HUDEP-2 (cell line): ENCODE data around the gene MLPH.

Experiments used
- DNase-seq, 76 experiments: peaks; one replicate each; lab custom pipeline; 2025; ENCODE audit not compliant: unreplicated experiment in 76 of 76; lab: John Stamatoyannopoulos, UW

Gene MLPH

DNA sequence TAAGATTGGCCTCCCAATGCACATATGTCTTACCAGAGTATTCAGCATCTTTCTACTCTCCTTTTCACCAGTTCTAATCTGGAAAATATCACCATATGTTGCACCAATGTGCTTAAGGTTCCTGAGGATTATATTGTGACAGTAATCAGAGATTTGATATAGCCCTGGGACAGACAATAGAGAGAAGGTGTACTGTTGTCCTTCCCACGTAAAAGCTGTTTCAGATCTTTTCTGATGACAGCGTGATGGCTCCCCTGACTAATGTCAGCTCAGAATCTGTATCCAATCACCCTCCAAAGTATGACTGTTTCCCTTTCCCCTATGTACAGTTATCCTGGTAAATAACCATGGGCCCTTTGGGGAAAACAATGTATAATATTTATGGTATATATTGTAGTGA lies 9.0 kb upstream of the MLPH start:
- no peak for DNase-seq

DNA sequence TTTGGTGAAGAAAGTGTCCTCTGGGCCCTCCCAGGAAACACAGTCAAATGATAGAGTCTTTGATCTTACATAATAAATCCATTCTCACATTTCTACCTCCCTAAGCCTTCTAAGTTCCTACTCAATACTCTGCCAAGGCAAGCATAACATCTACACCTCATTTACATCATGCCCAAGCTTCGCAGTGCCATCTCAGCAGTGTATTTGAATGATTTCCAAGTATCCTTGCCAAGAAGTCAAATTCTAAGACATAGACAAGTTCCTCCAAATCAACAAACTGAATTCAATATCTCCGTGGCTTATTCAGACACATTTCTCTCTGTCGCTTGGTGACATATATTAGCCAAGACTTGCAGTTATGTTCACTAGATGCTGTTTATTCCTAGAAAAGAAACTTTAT lies 8.1 kb upstream of the MLPH start:
- no peak for DNase-seq

DNA sequence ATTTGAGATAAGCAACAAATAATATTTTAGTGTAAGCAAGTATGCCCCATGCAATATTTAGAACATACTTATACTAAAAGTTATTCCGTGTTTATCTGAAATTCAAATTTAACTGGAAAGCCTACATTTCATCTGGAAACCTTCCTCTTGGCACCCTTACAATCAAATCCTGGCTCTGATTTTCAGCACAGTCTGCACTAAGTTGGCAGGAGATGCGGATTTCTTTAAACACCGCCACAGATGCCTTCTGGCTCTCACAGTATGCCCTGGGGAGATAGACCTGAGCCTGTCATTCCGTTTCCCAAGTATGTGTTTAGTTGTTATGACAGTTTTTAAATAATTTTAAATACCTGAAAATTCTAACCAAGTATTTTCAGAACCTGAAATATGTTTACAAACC lies 7.3 kb upstream of the MLPH start:
- no peak for DNase-seq

DNA sequence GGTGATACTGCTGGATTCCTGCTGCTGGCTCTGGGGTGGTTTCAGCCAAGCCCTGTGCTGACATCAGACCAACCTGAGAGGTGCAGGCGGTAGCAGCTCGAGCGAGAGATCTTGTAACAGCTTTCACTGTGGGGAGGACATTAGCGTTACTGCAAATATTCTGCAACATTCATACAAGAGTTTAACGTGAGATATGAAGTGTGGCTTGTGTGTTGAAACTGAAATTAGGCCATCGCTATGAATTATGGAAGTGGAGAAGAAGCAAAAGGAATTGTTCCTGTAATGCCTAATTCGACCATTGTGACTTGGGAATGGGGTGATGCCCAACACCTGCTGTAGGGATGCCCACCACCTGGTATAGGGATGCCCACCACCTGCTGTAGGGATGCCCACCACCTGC lies 6.5 kb upstream of the MLPH start:
- no peak for DNase-seq

DNA sequence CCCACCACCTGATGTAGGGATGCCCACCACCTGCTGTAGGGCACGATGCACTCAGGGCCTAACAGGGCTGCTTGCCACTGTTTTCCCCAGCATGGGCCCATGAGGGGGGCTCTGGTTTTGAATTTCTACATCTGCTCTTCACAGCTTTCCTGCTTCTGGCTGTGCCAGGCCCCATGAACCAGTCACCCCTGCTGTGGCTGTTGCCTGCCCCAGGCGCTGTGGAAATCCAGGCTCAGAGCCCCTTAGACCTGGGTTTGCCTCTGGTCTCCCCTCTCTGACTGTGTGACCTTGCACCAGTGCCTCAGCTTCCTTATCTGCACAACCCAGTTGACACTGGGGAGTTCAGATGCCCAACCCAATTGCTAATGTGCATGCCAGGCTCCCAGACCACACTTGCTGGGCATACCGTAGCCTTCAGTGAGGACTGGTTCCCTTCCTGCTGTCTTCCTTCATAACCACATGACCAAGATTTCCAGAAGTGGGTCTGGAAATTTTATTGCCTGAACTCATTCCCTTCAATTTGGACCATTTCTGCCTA lies 6.0 kb upstream of the MLPH start:
- DNase-seq, result peak in 1 of 76 experiments; percentile 6

DNA sequence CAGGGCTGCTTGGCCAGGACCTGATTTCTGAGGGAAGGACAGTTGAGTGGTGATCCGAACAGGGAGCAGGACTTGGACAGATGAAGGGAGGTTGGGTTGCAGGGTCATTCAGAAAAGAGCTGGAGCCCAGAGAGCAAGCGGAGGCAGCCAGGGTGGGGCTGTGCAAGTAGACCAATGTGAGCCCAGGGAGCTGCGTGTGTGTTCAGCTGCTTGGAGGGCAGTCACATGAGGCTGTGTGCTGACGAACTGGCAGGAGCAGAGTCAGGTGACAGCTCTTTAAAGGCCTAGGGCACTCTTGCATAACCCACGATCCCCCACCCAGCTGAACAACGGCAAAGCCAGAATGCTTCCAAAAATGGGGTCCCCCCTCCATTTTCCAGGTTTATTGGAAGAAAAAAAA lies 4.6 kb upstream of the MLPH start:
- peak in 21 of 76 experiments; percentile 1 to 70 (median 23) for DNase-seq

DNA sequence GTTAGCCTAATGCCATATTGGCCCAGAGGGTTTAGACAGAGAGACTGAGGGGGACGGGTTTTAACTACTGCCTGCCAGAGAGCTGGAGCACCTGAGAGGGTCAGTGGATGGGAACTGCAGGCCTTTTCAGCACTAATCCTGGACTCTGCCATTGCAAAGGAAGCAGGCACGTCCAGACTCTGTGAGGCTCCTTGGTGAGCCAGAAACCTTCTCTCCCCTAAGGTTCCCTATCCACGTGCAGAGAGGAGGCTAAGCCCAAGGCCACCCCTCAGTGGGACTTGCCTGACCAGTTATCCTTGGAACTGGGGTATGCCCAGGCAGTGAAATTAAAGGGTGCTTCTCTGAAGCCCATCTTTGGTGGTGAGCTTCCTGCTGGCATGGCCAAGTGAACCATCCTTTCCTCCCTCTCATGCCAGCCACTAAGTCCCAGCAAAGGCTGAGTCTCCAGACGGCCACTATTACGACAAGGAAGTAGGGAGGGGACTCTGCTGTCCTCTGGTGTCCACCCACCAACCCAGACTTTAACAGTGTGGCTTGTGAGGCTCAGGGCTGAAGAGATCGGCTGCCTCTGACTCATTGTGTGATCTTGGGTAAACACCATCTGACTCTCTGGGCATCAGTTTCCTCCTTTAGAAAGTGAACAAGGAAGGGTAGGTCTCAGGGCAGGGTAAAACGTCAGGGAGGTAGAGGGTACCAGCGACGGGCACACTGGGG lies 3.9 kb upstream of the MLPH start:
- DNase-seq, result no peak

DNA sequence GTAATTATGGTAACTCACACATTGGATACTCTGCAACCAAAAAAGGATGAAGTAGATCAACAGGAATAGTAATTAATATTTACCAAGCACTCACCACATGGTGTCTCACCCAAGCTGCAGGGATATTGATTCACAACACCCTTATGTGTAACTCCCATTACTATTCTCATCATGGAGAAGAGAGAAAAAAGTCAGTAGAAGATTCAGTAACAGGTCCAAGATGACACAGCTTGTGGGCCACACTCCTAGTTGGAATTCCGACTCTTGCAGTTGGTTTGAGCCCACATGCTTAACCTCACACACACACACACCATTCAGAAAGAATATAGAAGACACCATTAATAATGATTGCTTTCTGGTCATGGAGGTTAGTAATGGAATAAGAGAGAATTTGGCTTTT lies 1.7 kb upstream of the MLPH start:
- no peak for DNase-seq

DNA sequence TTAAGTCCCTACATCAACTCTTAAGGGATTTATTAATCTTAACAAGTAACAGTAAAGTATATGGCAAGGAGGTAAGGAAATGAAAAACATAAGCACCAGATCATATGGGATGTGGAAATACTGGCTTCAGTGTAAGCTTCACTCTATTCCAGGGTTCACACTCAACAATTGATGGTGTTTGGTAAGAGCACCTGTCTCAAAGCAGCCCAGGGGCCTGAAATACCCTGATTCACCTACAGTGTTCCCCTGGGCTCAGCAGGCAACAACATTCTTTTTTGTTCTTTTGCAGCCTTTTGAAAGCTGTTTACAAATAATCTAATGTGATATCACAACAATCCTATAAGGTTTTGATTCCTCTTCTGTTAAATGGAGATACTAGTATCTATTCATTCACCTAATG lies 1.2 kb upstream of the MLPH start:
- no peak for DNase-seq

DNA sequence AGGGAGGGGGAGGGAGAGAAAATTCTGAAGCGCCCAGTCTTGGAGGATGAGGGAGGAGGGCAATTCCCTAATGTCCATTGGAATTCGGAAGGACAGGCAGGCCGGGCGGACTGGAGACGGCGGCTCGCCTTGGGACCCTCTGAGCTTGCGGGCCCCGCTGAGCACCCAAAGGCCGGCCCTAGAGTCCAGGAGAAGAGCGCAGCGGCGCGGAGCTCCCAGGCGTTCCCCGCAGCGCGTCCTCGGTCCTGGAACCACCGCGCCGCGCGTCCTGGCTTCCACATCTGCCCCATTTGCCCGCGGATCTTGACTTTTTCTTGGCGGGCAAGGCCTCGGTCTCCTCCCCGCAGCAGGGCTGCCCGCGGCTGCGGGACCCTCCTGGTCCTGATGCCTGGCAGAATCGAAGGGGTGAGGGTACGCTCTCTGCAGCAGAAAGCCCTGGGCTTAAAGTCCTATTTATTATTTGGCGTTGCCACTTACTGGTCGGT lies 675 bp upstream of the MLPH start:
- DNase-seq, result no peak

DNA sequence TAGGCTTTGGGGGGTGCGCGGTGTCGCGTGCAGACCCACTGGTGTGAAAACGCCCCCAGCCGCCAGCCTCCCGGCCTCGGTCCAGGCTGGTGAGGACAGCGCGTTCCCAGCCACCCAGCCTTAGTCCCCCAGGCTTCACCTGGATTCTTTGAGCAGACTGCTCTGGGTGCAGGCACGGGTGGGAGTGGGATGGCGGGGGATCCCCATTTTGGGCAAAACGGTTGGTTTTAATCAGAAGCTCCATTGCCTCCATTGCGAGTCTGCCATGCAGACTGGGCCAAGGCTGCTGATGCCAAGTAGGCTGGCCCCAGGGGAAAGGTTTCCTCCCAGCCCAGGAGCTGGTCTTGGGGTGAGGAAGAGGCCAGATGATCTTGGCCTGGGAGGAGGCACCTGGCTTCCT lies 445 bp downstream of the MLPH start:
- DNase-seq, result no peak

DNA sequence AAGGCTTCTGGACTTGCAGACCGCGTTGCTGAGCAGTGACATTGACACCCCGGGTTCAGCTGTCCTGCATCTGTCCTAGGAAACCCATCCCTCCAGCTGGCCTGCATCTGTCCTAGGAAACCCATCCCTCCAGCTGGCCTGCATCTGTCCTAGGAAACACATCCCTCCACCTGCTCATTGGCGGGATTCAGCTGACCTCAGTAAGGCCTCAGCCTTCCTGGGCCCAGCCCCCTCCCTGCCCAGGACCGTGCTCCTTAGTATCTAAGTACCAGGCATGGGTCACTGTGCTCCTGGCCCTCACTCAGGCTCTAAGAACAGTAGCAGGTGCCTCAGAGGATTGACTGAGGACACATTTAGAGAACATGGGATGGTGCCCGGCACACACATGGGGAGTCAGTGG lies 1.2 kb downstream of the MLPH start:
- DNase-seq, result no peak

DNA sequence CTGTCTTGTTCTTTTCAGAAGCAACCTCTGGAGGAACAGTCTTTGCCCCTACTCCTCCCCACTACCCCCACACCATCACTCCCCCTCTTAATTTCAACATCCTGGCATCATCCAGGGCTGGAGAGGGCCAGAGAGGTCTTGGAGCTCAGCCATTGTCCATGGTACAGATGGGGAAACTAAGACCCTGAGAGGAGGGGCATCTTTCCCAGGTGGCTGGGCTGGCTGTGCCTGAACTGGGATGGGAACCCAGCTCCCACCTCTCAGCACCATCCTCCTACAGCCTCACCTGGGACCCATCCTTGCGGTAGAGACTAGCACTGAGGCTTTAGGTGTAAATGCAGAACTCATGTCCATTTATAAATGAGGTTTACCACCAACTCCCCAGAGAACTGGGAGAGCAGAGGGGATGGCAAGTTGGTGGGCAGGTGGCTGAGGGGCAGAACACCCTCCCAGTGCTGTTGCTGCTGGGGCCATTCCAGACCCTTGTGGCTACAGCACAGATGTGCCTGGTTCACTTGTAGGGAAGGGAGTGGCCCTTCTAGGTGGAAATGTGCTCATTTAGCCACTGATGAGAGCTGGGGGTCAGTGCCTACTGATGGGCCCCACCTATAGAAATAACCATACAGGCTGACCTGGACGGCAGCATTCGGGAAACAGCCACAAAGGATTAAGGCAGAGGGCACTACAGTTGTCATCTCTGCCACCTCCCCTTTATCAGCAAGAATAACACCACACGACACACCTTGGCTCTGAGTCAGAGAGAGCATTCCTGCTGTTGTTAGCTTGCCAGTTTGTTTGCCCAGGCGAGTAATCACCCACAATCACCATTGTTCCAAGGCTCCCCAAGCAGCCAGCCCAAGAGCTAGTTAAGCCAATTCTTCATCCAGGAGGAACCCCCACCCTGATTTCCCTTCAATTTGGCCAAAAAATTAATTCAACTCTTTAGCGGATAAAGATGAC lies 2.1 kb downstream of the MLPH start:
- DNase-seq, result no peak

DNA sequence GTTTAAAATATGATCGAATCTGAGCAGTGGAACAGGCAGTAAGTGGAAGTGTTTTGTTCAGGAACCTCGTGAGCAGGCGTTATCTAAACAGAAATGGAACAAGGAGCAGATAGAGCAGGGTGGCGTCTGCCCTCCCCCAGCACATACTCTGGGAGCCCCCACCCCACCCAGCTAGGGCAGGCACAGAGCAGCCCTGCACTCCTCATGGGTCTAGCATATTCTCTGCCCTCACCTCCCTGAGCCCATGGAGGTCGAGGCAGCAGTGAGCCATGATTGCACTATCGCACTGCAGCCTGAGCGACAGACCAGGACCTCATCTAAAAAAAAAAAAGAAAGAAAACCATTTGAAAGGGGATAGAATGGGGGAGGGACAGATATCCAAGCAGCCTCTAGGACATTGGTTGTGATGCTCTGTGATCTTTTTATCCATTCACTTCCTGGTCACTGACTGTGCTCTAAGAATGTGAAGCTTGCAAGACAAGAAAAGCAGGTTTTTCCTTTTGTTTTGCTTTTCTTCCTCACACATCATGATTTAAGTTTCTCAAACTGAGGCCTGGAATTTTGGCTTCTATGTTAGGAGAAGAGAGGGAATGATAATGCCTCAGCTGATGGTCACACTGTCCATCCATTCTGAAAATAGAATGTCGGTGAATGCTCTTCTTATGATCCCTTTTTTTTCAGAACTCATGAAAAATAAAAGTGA lies 3.1 kb downstream of the MLPH start:
- no peak for DNase-seq

DNA sequence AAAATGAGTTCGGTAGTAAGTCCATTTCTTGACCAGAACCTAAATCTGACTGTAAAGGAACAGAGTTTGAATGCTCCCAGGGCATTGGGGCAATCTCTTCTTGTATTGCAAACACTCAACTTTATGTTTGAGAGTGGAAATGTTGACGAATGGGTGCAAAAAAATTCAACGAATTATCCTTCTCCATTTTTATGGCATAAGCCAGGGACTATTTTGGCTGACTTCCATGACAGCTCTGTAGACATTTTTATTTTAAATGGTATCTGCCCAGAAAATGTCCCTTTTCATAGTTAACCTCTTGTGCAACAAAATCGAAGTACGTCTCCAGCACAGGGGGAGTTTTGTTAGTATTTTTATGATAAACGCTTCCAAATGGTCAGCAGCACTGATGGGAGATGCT lies 3.7 kb downstream of the MLPH start:
- DNase-seq, result no peak

DNA sequence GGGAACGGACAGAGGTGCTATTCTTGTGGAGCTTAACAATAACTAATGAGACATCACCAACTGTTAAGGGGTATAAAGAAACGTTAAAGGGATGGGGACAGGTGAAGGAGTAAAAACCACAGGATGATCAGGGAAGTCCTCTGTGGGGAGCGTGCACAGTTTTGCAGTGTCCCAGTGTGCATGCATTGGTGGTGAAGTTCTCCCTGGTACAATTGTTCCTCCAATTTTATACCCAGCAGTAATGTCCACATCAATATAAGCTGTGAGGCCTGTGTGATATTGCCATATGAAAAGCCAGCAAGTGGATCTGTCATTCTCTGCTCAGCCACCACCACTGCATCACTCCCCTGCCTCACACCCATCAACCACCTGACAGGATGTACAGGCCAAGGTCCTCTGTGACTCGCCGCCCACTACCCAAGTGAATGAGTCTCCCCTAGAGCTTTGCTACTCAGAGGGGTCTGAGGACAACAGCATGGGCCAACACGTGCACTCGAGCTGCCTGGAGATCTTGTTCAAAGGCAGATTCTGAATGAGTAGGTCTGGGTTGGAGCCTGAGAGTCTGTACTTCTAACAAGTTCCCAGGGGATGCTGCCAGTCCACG lies 4.6 kb downstream of the MLPH start:
- no peak for DNase-seq

DNA sequence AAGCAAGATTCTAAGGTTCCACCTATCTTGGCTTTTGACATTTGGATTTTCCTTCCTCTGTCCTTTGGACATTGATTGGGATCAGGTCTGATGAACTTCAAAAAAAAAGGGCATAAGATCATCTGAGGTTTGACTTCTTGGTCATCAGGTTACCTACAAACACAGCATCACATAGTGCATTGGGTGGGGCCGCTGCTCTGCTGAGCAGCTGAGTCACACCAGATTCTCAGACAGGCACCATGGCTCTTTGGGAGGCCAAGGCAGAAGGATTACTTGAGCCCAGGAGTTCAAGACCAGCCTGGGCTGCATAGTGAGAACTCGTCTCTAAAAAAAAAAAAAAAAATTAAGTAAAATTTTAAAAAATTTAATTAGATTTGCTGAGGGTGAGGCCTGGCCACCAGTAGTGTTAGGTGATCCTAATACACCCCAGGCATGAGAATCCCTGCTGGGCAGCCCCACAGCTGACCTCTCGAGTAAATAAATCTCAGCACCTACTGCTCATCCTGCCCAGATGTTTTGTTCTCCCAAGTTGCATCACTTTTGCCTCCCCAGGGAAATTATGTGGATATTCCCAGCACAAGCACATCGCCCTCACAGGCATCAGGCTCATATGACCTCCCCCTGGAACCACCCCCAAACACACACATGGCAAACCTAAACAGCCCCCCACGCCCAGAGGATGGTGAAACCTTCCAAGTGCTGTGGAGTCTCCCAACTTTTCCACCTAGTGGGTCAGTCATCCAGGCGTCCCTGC lies 5.3 kb downstream of the MLPH start:
- no peak for DNase-seq

DNA sequence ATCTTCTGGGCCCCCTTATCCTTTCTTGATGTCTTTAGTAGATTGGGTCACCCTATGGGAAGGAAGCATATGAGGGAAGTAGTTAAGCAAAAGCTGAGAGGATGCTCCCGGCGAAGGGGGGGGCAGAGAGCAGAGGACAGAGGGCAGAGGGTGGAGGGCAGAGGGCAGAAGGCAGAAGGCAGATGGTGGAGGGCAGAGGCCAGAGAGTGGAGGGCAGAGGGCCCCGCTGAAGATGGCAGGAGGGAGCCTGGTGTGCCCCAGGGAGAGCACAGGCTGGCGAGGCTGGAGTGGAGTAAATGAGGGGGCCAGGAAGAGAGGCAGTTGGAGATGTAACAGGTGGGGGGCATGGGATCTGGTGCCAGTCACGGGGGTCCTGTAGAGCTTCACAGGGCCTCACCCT lies 7.0 kb downstream of the MLPH start:
- DNase-seq, result no peak

DNA sequence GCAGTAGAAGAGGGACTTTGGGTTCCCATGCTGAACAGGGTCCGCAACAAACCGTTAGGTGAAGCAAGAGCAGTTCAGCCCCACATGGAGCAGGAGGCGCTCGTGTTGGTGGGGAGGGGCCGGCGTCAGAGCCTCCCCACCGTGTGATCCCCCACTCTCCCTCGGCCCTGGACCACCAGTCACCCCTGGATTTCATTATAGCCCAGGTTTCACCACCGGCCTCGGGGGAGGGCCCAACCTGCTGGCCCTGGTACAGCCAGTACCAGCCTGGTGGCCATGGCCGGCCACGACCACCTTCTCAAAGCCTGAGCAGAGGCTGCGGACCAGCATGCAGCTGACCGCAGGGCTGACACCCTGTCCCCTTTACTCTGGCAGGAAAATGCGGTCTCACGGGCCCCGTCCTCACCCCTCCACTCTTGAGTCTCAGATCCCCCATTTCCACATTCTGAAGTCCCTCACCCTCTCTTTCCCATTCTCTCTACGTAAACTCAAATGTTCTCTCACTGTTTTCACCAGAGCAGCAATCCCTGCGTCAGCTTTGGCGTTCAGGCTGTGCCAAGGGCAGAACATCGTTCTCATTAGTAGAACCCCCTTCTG lies 8.6 kb downstream of the MLPH start:
- no peak for DNase-seq

DNA sequence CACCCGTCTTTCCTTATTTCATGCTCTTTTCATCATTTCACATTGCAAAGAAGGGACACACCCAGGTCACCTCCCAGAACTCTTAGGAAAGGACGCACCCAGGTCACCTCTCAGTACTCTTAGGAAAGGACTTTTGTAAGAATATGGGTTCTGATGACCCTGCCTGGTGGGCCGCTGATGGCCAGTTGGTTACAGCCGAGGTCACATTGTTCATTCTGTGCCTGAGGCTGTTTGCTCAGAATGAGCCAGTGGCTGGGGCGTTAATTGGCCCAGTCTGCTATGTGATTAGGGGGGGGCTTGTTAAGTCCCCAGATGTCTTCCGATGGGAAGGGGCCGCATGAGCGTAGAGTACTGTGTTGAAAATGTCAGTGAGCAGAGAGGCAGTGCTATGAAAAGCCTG lies 9.4 kb downstream of the MLPH start:
- DNase-seq, result no peak
